DOHH2 (cell line): ENCODE measurements around the gene GSK3B.

Source experiments
- H3F3A ChIP-seq: fragments of 200-600 bp; sonication (generic), shearing (Covaris generic); 2 replicates; pipeline ENCODE4 v1.6.0; 2016; ENCODE audit warnings: antibody characterized with exemption, mild to moderate bottlenecking; ENCODE audit not compliant: control insufficient read depth, insufficient read depth
- H3K27ac ChIP-seq: fragments of 200-600 bp; sonication (generic); 2 replicates; pipeline ENCODE4 v1.5.1; 2014; ENCODE audit warnings: low read depth, mild to moderate bottlenecking, low read length, moderate library complexity
- H3K27me3 ChIP-seq: fragments of 200-600 bp; sonication (generic); 2 replicates; pipeline ENCODE4 v1.6.1; 2014; ENCODE audit warnings: mild to moderate bottlenecking, low read length, mixed read lengths; ENCODE audit not compliant: control insufficient read depth
- H3K36me3 ChIP-seq: fragments of 200-600 bp; sonication (generic); 2 replicates; pipeline ENCODE4 v1.6.1; 2014; ENCODE audit warnings: mild to moderate bottlenecking, low read length, moderate library complexity, mixed read lengths; ENCODE audit not compliant: control insufficient read depth
- H3K4me1 ChIP-seq: fragments of 200-600 bp; sonication (generic); 2 replicates; pipeline ENCODE4 v1.6.1; 2014; ENCODE audit warnings: mild to moderate bottlenecking, low read length, mixed read lengths; ENCODE audit not compliant: control insufficient read depth
- H3K4me2 ChIP-seq: fragments of 200-600 bp; sonication (generic); 2 replicates; pipeline ENCODE4 v1.6.0; 2014; ENCODE audit warnings: mild to moderate bottlenecking, low read length, moderate library complexity
- H3K4me3 ChIP-seq: fragments of 200-600 bp; sonication (generic); 2 replicates; pipeline ENCODE4 v1.5.1; 2014; ENCODE audit warnings: mild to moderate bottlenecking, low read length, mixed read lengths
- H3K79me2 ChIP-seq: fragments of 200-600 bp; sonication (generic); 2 replicates; pipeline ENCODE4 v1.6.1; 2014; ENCODE audit warnings: mild to moderate bottlenecking, low read length, mixed read lengths; ENCODE audit not compliant: control insufficient read depth
- H3K9me2 ChIP-seq: fragments of 200-600 bp; sonication (generic); replicated peaks from 2 replicates; pipeline ENCODE4 v1.6.1; 2014; ENCODE audit warnings: mild to moderate bottlenecking, low read length, mixed read lengths; ENCODE audit not compliant: control insufficient read depth
- H3K9me3 ChIP-seq: fragments of 200-600 bp; sonication (generic); 2 replicates; pipeline ENCODE4 v1.6.1; 2014; ENCODE audit warnings: antibody characterized with exemption, low read length, mixed read lengths; ENCODE audit not compliant: control insufficient read depth, insufficient read depth
- H4K20me1 ChIP-seq: fragments of 200-600 bp; sonication (generic); 2 replicates; pipeline ENCODE4 v1.6.0; 2014; ENCODE audit warnings: low read depth, mild to moderate bottlenecking, antibody characterized with exemption, low read length, moderate library complexity; ENCODE audit not compliant: control insufficient read depth, insufficient read depth
- CTCF ChIP-seq: fragments of 200-600 bp; sonication (generic); IDR thresholded peaks from one replicate; pipeline ENCODE4 v1.5.1; 2014; ENCODE audit warnings: antibody characterized with exemption, mild to moderate bottlenecking, low read depth, low read length; ENCODE audit not compliant: poor library complexity, severe bottlenecking
- EZH2phosphoT487 ChIP-seq: fragments of 200-600 bp; sonication (generic); IDR thresholded peaks from 2 replicates; pipeline ENCODE4 v1.6.1; 2017; ENCODE audit warnings: borderline replicate concordance, mild to moderate bottlenecking, antibody characterized with exemption, low read length, moderate library complexity, mixed read lengths

GSK3B gene

GRCh38 chr3:120077731-120078130 lies 16.5 kb downstream of the GSK3B start:
- peaks cover 99% of the 10 kb centered on the region for H3K79me2 ChIP-seq
- no peaks in the 10 kb centered on the region for H3K36me3 ChIP-seq
- TF ChIP-seq CTCF: no peak
- TF ChIP-seq EZH2phosphoT487: no peak
- 0 out of 2 replicates have a peak, but pooled peaks cover 5% of the 10 kb centered on the region for H4K20me1 ChIP-seq
- H3K9me3 ChIP-seq: no peaks in the 10 kb centered on the region
- H3K4me3 ChIP-seq: no peak overlapping the region
- H3K27me3 ChIP-seq: no peaks in the 10 kb centered on the region
- 0 out of 2 replicates have a peak, but pooled peaks cover 2% of the 10 kb centered on the region for H3F3A ChIP-seq
- H3K27ac ChIP-seq: no peak overlapping the region
- H3K4me2 ChIP-seq: no peak overlapping the region
- no peaks in the 10 kb centered on the region for H3K4me1 ChIP-seq
- no peaks in the 10 kb centered on the region for H3K9me2 ChIP-seq

GRCh38 chr3:120072867-120073525 lies 21.3 kb downstream of the GSK3B start:
- no peaks in the 10 kb centered on the region for H3K9me3 ChIP-seq
- H3K27me3 ChIP-seq: no peaks in the 10 kb centered on the region
- H3K4me3 ChIP-seq: no peak overlapping the region
- H3K27ac ChIP-seq: no peak overlapping the region
- H3F3A ChIP-seq: peaks cover 7% of the 10 kb centered on the region
- no peaks in the 10 kb centered on the region for H3K36me3 ChIP-seq
- peaks cover 97% of the 10 kb centered on the region for H3K79me2 ChIP-seq
- H3K4me2 ChIP-seq: no peak overlapping the region
- TF ChIP-seq EZH2phosphoT487 (no peak), CTCF (no peak)
- no peaks in the 10 kb centered on the region; the same call in 1 of the 2 replicates for H4K20me1 ChIP-seq
- H3K4me1 ChIP-seq: peaks cover 19% of the 10 kb centered on the region
- no peaks in the 10 kb centered on the region for H3K9me2 ChIP-seq

GRCh38 chr3:120071259-120071658 lies 23.0 kb downstream of the GSK3B start:
- Histone ChIP-seq H3K9me3 (no peaks in the 10 kb centered on the region), H3K79me2 (peaks cover 98% of the 10 kb centered on the region), H3K27ac (no peak overlapping the region), H3K27me3 (no peaks in the 10 kb centered on the region), H3K4me3 (no peak overlapping the region), H3K36me3 (peaks cover 3% of the 10 kb centered on the region; the same call in 1 of the 2 replicates), H4K20me1 (no peaks in the 10 kb centered on the region; the same call in 1 of the 2 replicates), H3F3A (peaks cover 7% of the 10 kb centered on the region), H3K4me2 (no peak overlapping the region), H3K9me2 (no peaks in the 10 kb centered on the region), H3K4me1 (peaks cover 19% of the 10 kb centered on the region)
- TF ChIP-seq EZH2phosphoT487 (no peak), CTCF (no peak)
